Activated naive CD8-positive, alpha-beta T cell treated with anti-CD3 and anti-CD28 coated beads, Interleukin-2, amount 10 ng/mL, durations not matched to agents 7 days and 5 days (primary cell): ENCODE results near the gene WDR64. TPM values are rescaled to one million over a fixed set of nuclear protein-coding genes. Genes with fewer than 3 reads are reported as not detected.

Experiments used
- ATAC-seq: fragments of 150-1000 bp; cut with Tn5 transposase; one replicate; pipeline ENCODE4 v1.10.0; 2021; ENCODE audit warnings: low read depth, moderate library complexity
- POLR2A ChIA-PET: fragments of 350-600 bp; sonication (Branson Sonifier 250); formaldehyde crosslinking; loops from one replicate; lab custom pipeline; 2021; ENCODE audit warnings: antibody characterized with exemption; lab: Charles Lee
- DNase-seq: peaks from one replicate; pipeline ENCODE4 v3.0.0; 2021
- H3K27ac Mint-ChIP-seq: one replicate; pipeline ENCODE4 v1.8.0; 2022; ENCODE audit warnings: mild to moderate bottlenecking, mixed read lengths
- H3K27me3 Mint-ChIP-seq: one replicate; pipeline ENCODE4 v1.8.0; 2022; ENCODE audit warnings: mild to moderate bottlenecking, moderate library complexity, mixed read lengths
- H3K36me3 Mint-ChIP-seq: one replicate; pipeline ENCODE4 v1.8.0; 2021; ENCODE audit warnings: mild to moderate bottlenecking, mixed read lengths
- H3K4me1 Mint-ChIP-seq: one replicate; pipeline ENCODE4 v1.8.0; 2021; ENCODE audit warnings: mixed read lengths
- H3K4me3 Mint-ChIP-seq: one replicate; pipeline ENCODE4 v1.8.0; 2022; ENCODE audit warnings: mild to moderate bottlenecking, moderate library complexity, mixed read lengths
- H3K9me3 Mint-ChIP-seq: one replicate; pipeline ENCODE4 v1.8.0; 2021; ENCODE audit warnings: mixed read lengths
- total RNA-seq, 2 experiments: library from RNA; stranded (reverse); gene quantifications; one replicate each; pipeline ENCODE4 v1.2.3, GENCODE V29; 2021

WDR64 gene
- total RNA-seq, 2 experiments from 2014 or later = 0.58 to 0.99 TPM

DNA sequence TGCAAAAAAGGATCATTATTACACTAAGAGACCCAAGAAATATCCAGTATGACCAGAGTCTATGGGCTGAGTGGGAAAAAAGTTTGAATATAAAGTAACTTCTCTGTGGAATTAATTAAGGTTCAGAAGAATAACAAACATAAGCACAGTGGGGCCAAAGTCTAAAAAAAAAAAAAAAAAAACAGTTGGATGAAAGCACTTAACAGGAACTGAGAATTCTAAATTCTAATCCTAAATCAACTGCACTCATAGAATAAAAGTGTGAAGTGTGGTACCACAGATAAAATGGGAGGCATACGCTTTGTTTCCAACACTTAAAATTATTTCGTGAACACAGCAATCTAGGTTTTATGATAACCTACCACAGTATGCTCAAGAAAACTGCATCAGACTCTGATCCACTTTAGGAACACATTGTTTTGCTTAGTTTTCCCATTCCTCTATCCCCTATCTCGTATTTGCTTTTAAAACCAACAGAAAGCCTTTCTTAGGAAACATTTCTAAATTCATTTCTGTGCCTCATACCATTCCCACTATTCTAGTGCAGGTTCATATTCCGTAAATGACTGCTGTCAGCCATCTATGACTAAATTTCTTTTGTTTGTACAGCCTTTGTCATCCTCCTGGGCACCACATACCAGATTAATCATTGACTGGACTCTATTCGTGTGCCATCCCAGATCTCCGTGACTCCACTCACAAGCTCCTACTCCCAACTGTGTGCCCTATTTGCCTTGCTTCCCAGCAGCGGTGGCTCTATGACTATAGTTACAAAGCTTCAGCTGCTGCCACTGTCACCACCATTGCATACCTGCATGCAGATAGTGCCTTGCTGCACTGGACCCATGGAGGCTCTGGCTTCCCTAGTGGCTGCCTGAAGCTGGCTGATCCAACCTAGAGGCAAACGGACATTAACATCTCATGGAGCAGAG, 36.8 kb upstream of the WDR64 start:
- POLR2A ChIA-PET = no interaction called here
- H3K4me3 Mint-ChIP-seq = no peak overlapping the region
- DNase-seq (no peak), ATAC-seq (no peak)
- no peaks in the 10 kb centered on the region for H3K27me3 Mint-ChIP-seq
- H3K27ac Mint-ChIP-seq = no peak overlapping the region
- H3K9me3 Mint-ChIP-seq = no peaks in the 10 kb centered on the region
- peaks cover 4% of the 10 kb centered on the region for H3K4me1 Mint-ChIP-seq
- H3K36me3 Mint-ChIP-seq = peaks cover 1% of the 10 kb centered on the region

DNA sequence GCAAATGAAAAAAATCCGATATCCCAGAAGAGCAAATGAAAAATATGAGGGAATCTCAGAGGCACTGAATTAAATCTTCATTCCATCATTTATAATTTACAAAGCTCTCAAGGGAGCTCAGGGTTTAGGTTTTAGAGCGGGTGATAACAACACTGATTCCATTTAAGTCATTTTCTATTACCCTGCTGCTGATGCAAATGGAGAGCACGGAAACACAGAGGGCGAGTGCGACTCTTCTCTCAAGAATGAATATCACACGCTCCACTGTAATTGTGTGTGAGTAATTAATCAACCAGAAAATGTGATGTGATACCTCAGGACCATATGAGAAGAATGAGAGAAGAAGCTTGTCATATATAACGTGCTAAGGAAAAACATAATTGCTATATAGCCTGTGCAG, 34.7 kb upstream of the WDR64 start:
- no peak overlapping the region for H3K27ac Mint-ChIP-seq
- no peak for ATAC-seq
- H3K4me1 Mint-ChIP-seq = peaks cover 4% of the 10 kb centered on the region
- no peaks in the 10 kb centered on the region for H3K27me3 Mint-ChIP-seq
- no peaks in the 10 kb centered on the region for H3K9me3 Mint-ChIP-seq
- no peak overlapping the region for H3K4me3 Mint-ChIP-seq
- no peak for DNase-seq
- peaks cover 7% of the 10 kb centered on the region for H3K36me3 Mint-ChIP-seq
- POLR2A ChIA-PET = no interaction called here

DNA sequence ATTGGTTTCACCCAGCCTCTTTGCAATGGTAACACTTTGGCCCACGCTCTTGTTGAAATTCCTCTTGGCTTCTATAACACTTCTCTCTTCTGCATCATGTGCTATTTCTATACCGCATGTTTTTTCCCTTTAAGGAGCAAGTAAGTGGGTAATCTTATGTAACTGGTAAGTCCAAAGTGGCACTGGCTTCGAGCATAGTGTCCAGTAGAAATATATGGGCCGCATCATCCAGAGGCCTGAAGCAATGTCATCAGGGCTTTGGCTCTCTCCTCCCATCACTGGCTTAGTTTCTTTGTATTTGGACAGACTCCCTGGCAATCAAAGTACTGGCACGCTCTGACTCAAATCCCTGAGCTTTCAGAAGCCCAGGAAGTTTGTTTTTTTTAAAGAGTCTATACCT, 29.4 kb upstream of the WDR64 start:
- H3K27ac Mint-ChIP-seq = no peak overlapping the region
- H3K4me1 Mint-ChIP-seq = peaks cover 5% of the 10 kb centered on the region
- H3K4me3 Mint-ChIP-seq = no peak overlapping the region

DNA sequence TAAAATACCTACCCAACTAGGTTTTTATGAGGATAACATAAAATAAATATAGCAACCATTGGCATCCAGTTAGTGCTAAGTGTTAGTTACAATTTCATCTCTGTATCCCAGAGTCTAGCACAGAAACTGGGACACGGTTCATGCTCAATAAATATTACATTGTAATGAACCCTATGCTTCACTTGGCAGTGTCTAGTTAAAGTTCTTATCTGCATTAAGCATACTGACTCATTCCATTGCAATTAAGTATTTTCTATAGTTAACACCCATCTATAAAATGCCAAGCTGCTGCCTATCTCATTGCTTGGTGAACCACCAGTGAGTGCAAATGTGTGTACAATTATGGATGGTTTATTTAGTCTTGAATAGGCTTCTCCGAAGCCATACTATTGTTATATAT, 27.1 kb upstream of the WDR64 start:
- H3K36me3 Mint-ChIP-seq = peaks cover 11% of the 10 kb centered on the region
- H3K27ac Mint-ChIP-seq = no peak overlapping the region
- H3K9me3 Mint-ChIP-seq = no peaks in the 10 kb centered on the region
- ATAC-seq = no peak
- H3K4me3 Mint-ChIP-seq = no peak overlapping the region
- H3K4me1 Mint-ChIP-seq = peaks cover 13% of the 10 kb centered on the region
- no peak for DNase-seq
- POLR2A ChIA-PET = no interaction called here
- no peaks in the 10 kb centered on the region for H3K27me3 Mint-ChIP-seq

More for the DNA sequence above, 29.4 kb upstream of the WDR64 start:
- no peaks in the 10 kb centered on the region for H3K9me3 Mint-ChIP-seq
- POLR2A ChIA-PET = no interaction called here
- ATAC-seq (no peak), DNase-seq (no peak)
- no peaks in the 10 kb centered on the region for H3K27me3 Mint-ChIP-seq
- H3K36me3 Mint-ChIP-seq = peaks cover 11% of the 10 kb centered on the region

- Mint-ChIP-seq H3K27ac (peak overlapping the region; percentile 88), H3K4me1 (peaks cover 22% of the 10 kb centered on the region)
- POLR2A ChIA-PET = interaction anchor here (1.3 kb wide), 1 partner anchor 13 kb away, joined by 6 read pairs; the partner anchor contains the start of genes CHML and OPN3
These were observed 24.4 kb upstream of the WDR64 start for GRCh38 chr1:241627453-241628259.

DNA sequence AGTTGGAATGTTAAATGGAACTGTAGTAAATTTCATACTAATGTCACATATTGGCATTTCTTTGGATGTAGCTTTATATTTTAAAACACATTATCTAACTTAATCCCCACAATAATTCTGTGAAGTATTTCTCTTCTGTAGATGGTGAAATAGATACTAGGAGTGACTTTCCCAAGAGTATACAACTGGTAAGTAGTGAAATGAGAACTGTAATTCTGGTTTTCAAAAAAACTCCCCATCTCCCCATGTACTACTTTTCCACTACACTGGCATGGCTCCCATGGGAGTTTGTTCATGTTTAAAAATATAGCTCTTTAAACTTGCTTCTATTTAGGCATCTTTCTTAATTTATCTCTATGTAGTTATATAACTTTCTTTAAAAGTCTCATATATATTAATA, 22.1 kb upstream of the WDR64 start:
- ATAC-seq (no peak), DNase-seq (no peak)
- Mint-ChIP-seq H3K27me3 (no peaks in the 10 kb centered on the region), H3K36me3 (peaks cover 18% of the 10 kb centered on the region), H3K27ac (no peak overlapping the region), H3K4me3 (no peak overlapping the region), H3K4me1 (peaks cover 20% of the 10 kb centered on the region), H3K9me3 (no peaks in the 10 kb centered on the region)
- POLR2A ChIA-PET = no interaction called here

More at GRCh38 chr1:241627453-241628259, 24.4 kb upstream of the WDR64 start:
- Mint-ChIP-seq H3K36me3 (peaks cover 13% of the 10 kb centered on the region), H3K4me3 (peak overlapping the region; percentile 79), H3K27me3 (no peaks in the 10 kb centered on the region), H3K9me3 (no peaks in the 10 kb centered on the region)
- DNase-seq (no peak), ATAC-seq (peak; percentile 85)

- peaks cover 20% of the 10 kb centered on the region for H3K4me1 Mint-ChIP-seq
- no peak overlapping the region for H3K4me3 Mint-ChIP-seq
- ATAC-seq = no peak
- no peaks in the 10 kb centered on the region for H3K27me3 Mint-ChIP-seq
- POLR2A ChIA-PET = no interaction called here
- H3K36me3 Mint-ChIP-seq = peaks cover 23% of the 10 kb centered on the region
- no peak overlapping the region for H3K27ac Mint-ChIP-seq
- DNase-seq = no peak
- no peaks in the 10 kb centered on the region for H3K9me3 Mint-ChIP-seq
These were observed 21.6 kb upstream of the WDR64 start for GRCh38 chr1:241630476-241630875.

GRCh38 chr1:241630899-241631298, 21.2 kb upstream of the WDR64 start:
- no peak overlapping the region for H3K27ac Mint-ChIP-seq
- no peak for ATAC-seq
- no peak overlapping the region for H3K4me3 Mint-ChIP-seq
- no peaks in the 10 kb centered on the region for H3K27me3 Mint-ChIP-seq
- H3K36me3 Mint-ChIP-seq = peaks cover 26% of the 10 kb centered on the region
- H3K4me1 Mint-ChIP-seq = peaks cover 20% of the 10 kb centered on the region
- DNase-seq = no peak
- POLR2A ChIA-PET = no interaction called here
- no peaks in the 10 kb centered on the region for H3K9me3 Mint-ChIP-seq

- peaks cover 27% of the 10 kb centered on the region for H3K36me3 Mint-ChIP-seq
- H3K27ac Mint-ChIP-seq = peak overlapping the region; percentile 25
- no peak for ATAC-seq
- peaks cover 23% of the 10 kb centered on the region for H3K4me1 Mint-ChIP-seq
- no peak for DNase-seq
- POLR2A ChIA-PET = no interaction called here
- H3K4me3 Mint-ChIP-seq = peak overlapping the region; percentile 32
- no peaks in the 10 kb centered on the region for H3K9me3 Mint-ChIP-seq
- H3K27me3 Mint-ChIP-seq = no peaks in the 10 kb centered on the region
These were observed 20.4 kb upstream of the WDR64 start for GRCh38 chr1:241631674-241632073.

GRCh38 chr1:241632987-241633386, 19.1 kb upstream of the WDR64 start:
- POLR2A ChIA-PET = no interaction called here
- DNase-seq (no peak), ATAC-seq (no peak)
- Mint-ChIP-seq H3K9me3 (no peaks in the 10 kb centered on the region), H3K4me1 (peaks cover 28% of the 10 kb centered on the region), H3K4me3 (no peak overlapping the region), H3K27me3 (no peaks in the 10 kb centered on the region), H3K27ac (no peak overlapping the region), H3K36me3 (peaks cover 33% of the 10 kb centered on the region)

- POLR2A ChIA-PET = no interaction called here
- Mint-ChIP-seq H3K27me3 (no peaks in the 10 kb centered on the region), H3K4me1 (peaks cover 34% of the 10 kb centered on the region), H3K9me3 (no peaks in the 10 kb centered on the region), H3K36me3 (peaks cover 33% of the 10 kb centered on the region), H3K27ac (no peak overlapping the region), H3K4me3 (no peak overlapping the region)
- ATAC-seq (no peak), DNase-seq (no peak)
These were observed 16.4 kb upstream of the WDR64 start for GRCh38 chr1:241635556-241636152.

- DNase-seq = no peak
- ATAC-seq = no peak
- no peak overlapping the region for H3K4me3 Mint-ChIP-seq
- peaks cover 33% of the 10 kb centered on the region for H3K36me3 Mint-ChIP-seq
- POLR2A ChIA-PET = no interaction called here
- H3K9me3 Mint-ChIP-seq = no peaks in the 10 kb centered on the region
- no peak overlapping the region for H3K27ac Mint-ChIP-seq
- H3K4me1 Mint-ChIP-seq = peaks cover 36% of the 10 kb centered on the region
- H3K27me3 Mint-ChIP-seq = no peaks in the 10 kb centered on the region
These were observed 15.8 kb upstream of the WDR64 start for GRCh38 chr1:241636291-241636690.

DNA sequence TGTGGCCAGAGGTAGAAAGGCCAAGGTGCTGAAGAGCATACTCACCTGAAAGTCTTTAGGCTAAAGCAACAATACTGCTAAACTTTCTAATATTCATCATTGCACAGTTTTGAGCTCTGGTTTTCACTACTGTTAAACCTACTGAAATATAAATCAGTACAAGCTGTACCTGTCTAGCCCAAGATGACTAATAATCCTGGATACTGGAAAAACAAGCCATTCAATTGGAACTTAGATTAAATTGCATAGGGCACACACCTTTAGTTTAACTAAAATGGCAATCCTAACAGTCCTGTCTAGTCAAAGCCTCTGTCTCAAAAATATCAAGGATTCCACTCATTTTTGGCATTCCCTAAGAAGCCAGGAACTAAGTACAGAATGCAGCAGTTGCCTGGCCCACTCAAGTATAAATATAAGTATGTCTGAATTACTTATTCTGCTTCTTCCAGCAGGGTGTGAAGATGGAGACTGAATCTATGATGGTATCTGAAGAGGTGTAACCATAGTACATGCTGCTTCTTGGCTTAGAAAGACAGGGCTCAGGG, 15.0 kb upstream of the WDR64 start:
- Mint-ChIP-seq H3K4me1 (peaks cover 30% of the 10 kb centered on the region), H3K9me3 (no peaks in the 10 kb centered on the region), H3K4me3 (peak overlapping the region; percentile 95), H3K27me3 (no peaks in the 10 kb centered on the region), H3K27ac (no peak overlapping the region), H3K36me3 (peaks cover 27% of the 10 kb centered on the region)
- DNase-seq = no peak
- POLR2A ChIA-PET = interaction anchor here (0.7 kb wide), 1 partner anchor 26 kb away, joined by 4 read pairs; no protein-coding TSS in a partner anchor
- ATAC-seq = no peak
